GM13977 (cell line): ENCODE measurements around the gene ERBIN.

ENCODE experiments used
- DNase-seq: peaks from one replicate; pipeline ENCODE4 v3.0.0; 2012; ENCODE audit warnings: low spot score
- in situ Hi-C: fragments of 300-500 bp; cut with MboI; formaldehyde crosslinking; loops from one replicate; pipeline ENCODE4 v1.12.0; 2022; ENCODE audit warnings: low sequenced_read_pairs, low pct_unique_long_range_greater_than_20kb, mixed read lengths, inconsistent platforms; ENCODE audit not compliant: unreplicated experiment
- TF ChIP-seq, protein P1 (sequence below): IDR thresholded peaks from 2 replicates; pipeline ENCODE4 v1.5.1; 2012; ENCODE audit warnings: mild to moderate bottlenecking, control low read depth; ENCODE audit not compliant: insufficient read depth; ENCODE audit errors: extremely low read depth, missing control alignments

Gene ERBIN

DNA sequence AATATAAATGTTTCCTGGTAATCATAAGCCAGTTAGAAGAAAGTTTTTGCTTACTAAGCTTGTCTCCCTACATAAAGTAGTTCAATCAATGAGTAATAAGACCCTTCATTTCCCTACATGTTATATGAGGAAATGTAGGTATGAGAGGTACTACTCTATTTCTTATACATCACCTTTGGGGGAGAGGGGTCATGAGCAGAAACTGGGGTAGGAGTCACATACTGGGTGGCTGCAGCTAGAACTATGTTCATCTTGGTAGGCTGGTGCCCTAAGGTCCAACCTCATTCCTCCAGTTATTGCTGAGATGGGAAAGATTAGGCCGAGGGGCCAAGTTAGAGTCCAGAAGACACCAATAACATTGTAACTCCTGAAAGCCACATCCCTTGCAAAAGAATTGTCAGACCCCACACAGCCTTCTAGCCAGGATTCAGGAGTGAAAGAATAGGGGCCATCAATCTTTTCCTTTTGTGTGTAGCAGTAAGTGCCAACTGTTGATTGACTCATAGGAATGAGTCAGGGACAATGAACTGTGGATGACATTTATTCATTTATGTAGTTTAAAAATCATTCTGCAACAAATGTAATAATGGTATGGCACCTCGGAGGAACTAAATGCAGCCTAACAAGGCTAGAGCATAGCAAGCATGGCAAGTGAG lies 196.1 kb downstream of the ERBIN start:
- DNase-seq, result no peak
- in situ Hi-C loops, result no loop called here
- TF ChIP-seq, protein P1, sequence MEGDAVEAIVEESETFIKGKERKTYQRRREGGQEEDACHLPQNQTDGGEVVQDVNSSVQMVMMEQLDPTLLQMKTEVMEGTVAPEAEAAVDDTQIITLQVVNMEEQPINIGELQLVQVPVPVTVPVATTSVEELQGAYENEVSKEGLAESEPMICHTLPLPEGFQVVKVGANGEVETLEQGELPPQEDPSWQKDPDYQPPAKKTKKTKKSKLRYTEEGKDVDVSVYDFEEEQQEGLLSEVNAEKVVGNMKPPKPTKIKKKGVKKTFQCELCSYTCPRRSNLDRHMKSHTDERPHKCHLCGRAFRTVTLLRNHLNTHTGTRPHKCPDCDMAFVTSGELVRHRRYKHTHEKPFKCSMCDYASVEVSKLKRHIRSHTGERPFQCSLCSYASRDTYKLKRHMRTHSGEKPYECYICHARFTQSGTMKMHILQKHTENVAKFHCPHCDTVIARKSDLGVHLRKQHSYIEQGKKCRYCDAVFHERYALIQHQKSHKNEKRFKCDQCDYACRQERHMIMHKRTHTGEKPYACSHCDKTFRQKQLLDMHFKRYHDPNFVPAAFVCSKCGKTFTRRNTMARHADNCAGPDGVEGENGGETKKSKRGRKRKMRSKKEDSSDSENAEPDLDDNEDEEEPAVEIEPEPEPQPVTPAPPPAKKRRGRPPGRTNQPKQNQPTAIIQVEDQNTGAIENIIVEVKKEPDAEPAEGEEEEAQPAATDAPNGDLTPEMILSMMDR, result no peak

DNA sequence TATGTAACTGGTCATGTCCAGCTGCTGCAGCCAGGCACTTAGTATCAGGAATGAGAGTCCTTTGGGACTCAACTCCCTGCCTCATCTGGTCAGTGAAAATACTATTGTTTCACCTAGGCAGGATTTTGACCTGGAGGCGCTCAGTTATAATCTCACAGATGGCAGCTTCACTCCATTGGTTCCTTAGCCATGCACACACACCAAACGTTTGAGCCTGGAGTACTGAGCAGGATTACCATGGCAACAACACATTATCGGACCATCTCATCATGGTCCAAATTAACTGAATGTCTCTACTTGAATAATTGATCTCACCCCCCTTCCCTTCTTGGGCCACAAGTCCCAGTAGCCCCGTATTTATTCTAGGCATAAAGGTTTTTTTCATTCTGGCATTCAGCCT lies 202.8 kb downstream of the ERBIN start:
- TF ChIP-seq, protein P1, result no peak
- in situ Hi-C loops, result no loop called here
- no peak for DNase-seq

DNA sequence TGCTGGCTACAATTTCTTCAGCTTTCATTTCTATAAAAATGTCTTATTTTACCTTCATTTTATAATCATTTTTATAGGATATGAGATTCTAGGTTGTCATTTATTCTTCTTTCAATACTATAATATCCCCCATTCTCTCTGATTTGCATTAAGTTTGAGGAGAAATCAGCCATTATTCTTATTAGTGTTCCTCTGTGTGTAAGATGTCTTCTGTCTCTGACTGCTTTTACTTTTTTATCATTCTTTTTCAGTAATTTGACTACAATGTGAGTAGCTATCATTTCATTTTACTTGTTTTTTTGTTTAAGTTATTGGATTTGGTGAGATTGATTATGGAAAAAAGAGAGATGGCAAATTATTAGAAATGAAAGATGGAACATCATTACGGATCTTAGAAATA lies 204.1 kb downstream of the ERBIN start:
- TF ChIP-seq, protein P1, result no peak
- in situ Hi-C loops, result no loop called here
- DNase-seq, result no peak
